GM18870 (cell line): ENCODE results near the gene PRM2.

Experiments used
- ATAC-seq: cut with Tn5 transposase; IDR thresholded peaks from one replicate; pipeline ENCODE4 v1.9.1; 2021; ENCODE audit warnings: moderate library complexity; ENCODE audit not compliant: unreplicated experiment

PRM2 gene

GRCh38 chr16:11250786-11251524, 25.3 kb downstream of the PRM2 start:
- ATAC-seq = no peak

GRCh38 chr16:11250091-11250785, 26.0 kb downstream of the PRM2 start:
- no peak for ATAC-seq

- ATAC-seq = no peak
These were observed 26.8 kb downstream of the PRM2 start for GRCh38 chr16:11249233-11250061.

GRCh38 chr16:11248133-11248532, 28.1 kb downstream of the PRM2 start:
- ATAC-seq = no peak

GRCh38 chr16:11245988-11246387, 30.3 kb downstream of the PRM2 start:
- ATAC-seq = no peak

- ATAC-seq = no peak
These were observed 31.0 kb downstream of the PRM2 start for GRCh38 chr16:11245222-11245737.

GRCh38 chr16:11242658-11243057, 33.6 kb downstream of the PRM2 start:
- ATAC-seq = no peak

GRCh38 chr16:11241480-11242204, 34.6 kb downstream of the PRM2 start:
- ATAC-seq = no peak

- ATAC-seq = no peak
These were observed 35.4 kb downstream of the PRM2 start for GRCh38 chr16:11240636-11241473.

GRCh38 chr16:11239644-11240632, 36.3 kb downstream of the PRM2 start:
- no peak for ATAC-seq

- no peak for ATAC-seq
These were observed 37.7 kb downstream of the PRM2 start for GRCh38 chr16:11238272-11239202.

GRCh38 chr16:11236461-11237254, 39.6 kb downstream of the PRM2 start:
- ATAC-seq = no peak

- ATAC-seq = no peak
These were observed 40.6 kb downstream of the PRM2 start for GRCh38 chr16:11235703-11235991.

GRCh38 chr16:11234884-11235702, 41.2 kb downstream of the PRM2 start:
- ATAC-seq = no peak

GRCh38 chr16:11233727-11234376, 42.4 kb downstream of the PRM2 start:
- ATAC-seq = no peak
